OCI-LY1 (cell line): Measurements from ENCODE around the gene MRPL43.

Experiments
- H2AFZ ChIP-seq: fragments of 200-600 bp; sonication (generic), shearing (Covaris generic); 2 replicates; pipeline ENCODE4 v1.6.0; 2014; ENCODE audit warnings: antibody characterized with exemption, mild to moderate bottlenecking, low read length
- H3F3A ChIP-seq: fragments of 200-600 bp; sonication (generic), shearing (Covaris generic); 2 replicates; pipeline ENCODE4 v1.6.0; 2014; ENCODE audit warnings: mild to moderate bottlenecking, antibody characterized with exemption, low read length, moderate library complexity; ENCODE audit not compliant: insufficient read depth
- H3K27ac ChIP-seq: fragments of 200-600 bp; sonication (generic); 2 replicates; pipeline ENCODE4 v1.5.1; 2014; ENCODE audit warnings: low read length, mixed run types, mild to moderate bottlenecking, low read depth; ENCODE audit not compliant: poor library complexity, severe bottlenecking
- H3K27me3 ChIP-seq: fragments of 200-600 bp; sonication (generic); 2 replicates; pipeline ENCODE4 v1.6.0; 2014; ENCODE audit warnings: antibody characterized with exemption, mild to moderate bottlenecking, low read length, moderate library complexity; ENCODE audit not compliant: insufficient read depth
- H3K36me3 ChIP-seq: fragments of 200-600 bp; sonication (generic); 2 replicates; pipeline ENCODE4 v1.6.1; 2014; ENCODE audit warnings: mild to moderate bottlenecking, antibody characterized with exemption, low read length, moderate library complexity, mixed read lengths; ENCODE audit not compliant: insufficient read depth
- H3K4me1 ChIP-seq: fragments of 200-600 bp; sonication (generic); 2 replicates; pipeline ENCODE4 v1.5.1; 2014; ENCODE audit warnings: mild to moderate bottlenecking, low read length, moderate library complexity; ENCODE audit not compliant: insufficient read depth, severe bottlenecking
- H3K4me2 ChIP-seq: fragments of 200-600 bp; sonication (generic), shearing (Covaris generic); 2 replicates; pipeline ENCODE4 v1.6.1; 2014; ENCODE audit warnings: low read length
- H3K4me3 ChIP-seq: fragments of 200-600 bp; sonication (generic); 2 replicates; pipeline ENCODE4 v1.5.1; 2014; ENCODE audit warnings: low read length, low read depth, mild to moderate bottlenecking, mixed read lengths; ENCODE audit not compliant: poor library complexity, severe bottlenecking
- H3K79me2 ChIP-seq: fragments of 200-600 bp; shearing (Covaris generic); 2 replicates; pipeline ENCODE4 v1.6.1; 2016; ENCODE audit warnings: mixed run types, low read length, mixed read lengths; ENCODE audit not compliant: insufficient read depth
- H3K9ac ChIP-seq: fragments of 200-600 bp; sonication (generic), shearing (Covaris generic); 2 replicates; pipeline ENCODE4 v1.6.1; 2014; ENCODE audit warnings: mild to moderate bottlenecking, low read length, mixed read lengths
- H3K9me2 ChIP-seq: fragments of 200-600 bp; sonication (generic), shearing (Covaris generic); 2 replicates; pipeline ENCODE4 v1.6.1; 2014; ENCODE audit warnings: low read depth, mild to moderate bottlenecking, low read length, mixed read lengths
- H3K9me3 ChIP-seq: fragments of 200-600 bp; shearing (Covaris generic); 2 replicates; pipeline ENCODE4 v1.6.1; 2014; ENCODE audit warnings: low read length, mixed read lengths
- H4K20me1 ChIP-seq: fragments of 200-600 bp; sonication (generic), shearing (Covaris generic); 2 replicates; pipeline ENCODE4 v1.6.0; 2016; ENCODE audit warnings: mild to moderate bottlenecking, low read length; ENCODE audit not compliant: insufficient read depth
- EZH2 ChIP-seq: fragments of 200-600 bp; sonication (generic), shearing (Covaris generic); IDR thresholded peaks from 2 replicates; pipeline ENCODE4 v1.8.0; 2017; ENCODE audit warnings: borderline replicate concordance, mixed run types, mild to moderate bottlenecking, antibody characterized with exemption, low read length, moderate library complexity, mixed read lengths
- TF ChIP-seq, protein P1 (sequence below): fragments of 200-600 bp; sonication (generic), shearing (Covaris generic); IDR thresholded peaks from 2 replicates; pipeline ENCODE4 v1.5.1; 2017; ENCODE audit warnings: mild to moderate bottlenecking, antibody characterized with exemption, low read length, moderate library complexity, mixed read lengths

Gene MRPL43

DNA sequence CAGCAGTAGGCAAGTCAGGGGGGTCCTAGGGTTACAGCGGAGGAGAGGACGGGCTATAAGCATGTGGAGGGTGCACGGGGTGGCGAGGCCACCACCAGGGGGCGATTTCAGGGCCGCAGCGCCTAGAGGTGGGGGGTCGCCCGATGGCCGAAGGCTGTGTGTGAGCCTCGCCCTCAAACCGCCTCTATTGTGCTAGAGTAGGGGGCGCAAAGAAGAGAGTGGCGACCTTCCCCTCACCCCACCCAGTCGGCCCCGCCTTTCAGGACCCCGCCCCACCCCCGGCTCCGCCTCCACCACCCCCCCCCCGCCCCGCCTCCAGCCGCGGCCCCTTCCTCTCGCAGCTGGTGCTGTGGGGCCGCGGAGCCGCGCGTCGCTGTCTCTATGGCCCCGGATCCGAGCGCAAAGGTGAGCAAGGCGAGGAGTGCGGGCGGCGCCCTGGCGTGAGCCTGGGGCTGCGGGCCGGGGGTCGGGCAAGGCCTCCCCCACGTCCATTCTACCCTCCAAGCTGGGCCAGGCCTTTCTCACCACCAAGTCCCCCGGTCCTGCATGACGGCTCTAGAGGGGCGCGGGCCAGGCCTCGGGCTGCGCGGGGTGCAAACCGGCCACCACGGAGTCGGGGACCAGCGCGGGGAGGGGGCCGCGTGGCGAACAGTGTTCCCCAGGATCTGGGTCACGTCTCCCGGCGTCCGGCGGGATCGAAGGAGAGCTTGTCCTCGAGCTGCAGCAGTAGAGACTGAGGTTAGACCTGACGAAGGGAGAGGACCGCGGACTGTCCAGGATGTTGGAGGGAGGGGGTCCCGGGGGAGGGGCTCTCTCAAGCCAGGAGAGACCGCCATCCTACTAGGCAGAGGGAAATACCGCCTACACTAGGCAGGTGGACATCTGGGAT, 17.9 kb downstream of the MRPL43 start, which contains the start of gene SEMA4G:
SEMA4G (plus strand) TSS at position 318 of the 889 bp plus-strand sequence. CDS start 3,409 bp downstream, outside the sequence.
- Histone ChIP-seq H4K20me1 (no peaks in the 10 kb centered on the region), H3K4me3 (peak within 1 kb of the TSS; percentile 61), H3K9me3 (no peaks in the 10 kb centered on the region), H3K36me3 (no peaks in the 10 kb centered on the region), H3K9me2 (no peaks in the 10 kb centered on the region), H3K9ac (peak within 1 kb of the TSS; percentile 51; the same call in 1 of the 2 replicates), H3K27ac (no peak within 1 kb of the TSS), H3F3A (no peaks in the 10 kb centered on the region), H3K27me3 (no peaks in the 10 kb centered on the region), H3K79me2 (no peaks in the 10 kb centered on the region), H2AFZ (no peak within 1 kb of the TSS), H3K4me2 (peak within 1 kb of the TSS; percentile 85), H3K4me1 (peaks cover 7% of the 10 kb centered on the region)
- TF ChIP-seq, protein P1, sequence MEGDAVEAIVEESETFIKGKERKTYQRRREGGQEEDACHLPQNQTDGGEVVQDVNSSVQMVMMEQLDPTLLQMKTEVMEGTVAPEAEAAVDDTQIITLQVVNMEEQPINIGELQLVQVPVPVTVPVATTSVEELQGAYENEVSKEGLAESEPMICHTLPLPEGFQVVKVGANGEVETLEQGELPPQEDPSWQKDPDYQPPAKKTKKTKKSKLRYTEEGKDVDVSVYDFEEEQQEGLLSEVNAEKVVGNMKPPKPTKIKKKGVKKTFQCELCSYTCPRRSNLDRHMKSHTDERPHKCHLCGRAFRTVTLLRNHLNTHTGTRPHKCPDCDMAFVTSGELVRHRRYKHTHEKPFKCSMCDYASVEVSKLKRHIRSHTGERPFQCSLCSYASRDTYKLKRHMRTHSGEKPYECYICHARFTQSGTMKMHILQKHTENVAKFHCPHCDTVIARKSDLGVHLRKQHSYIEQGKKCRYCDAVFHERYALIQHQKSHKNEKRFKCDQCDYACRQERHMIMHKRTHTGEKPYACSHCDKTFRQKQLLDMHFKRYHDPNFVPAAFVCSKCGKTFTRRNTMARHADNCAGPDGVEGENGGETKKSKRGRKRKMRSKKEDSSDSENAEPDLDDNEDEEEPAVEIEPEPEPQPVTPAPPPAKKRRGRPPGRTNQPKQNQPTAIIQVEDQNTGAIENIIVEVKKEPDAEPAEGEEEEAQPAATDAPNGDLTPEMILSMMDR: peak; percentile 51; the same call in 1 of the 2 replicates
- no peak for TF ChIP-seq EZH2

DNA sequence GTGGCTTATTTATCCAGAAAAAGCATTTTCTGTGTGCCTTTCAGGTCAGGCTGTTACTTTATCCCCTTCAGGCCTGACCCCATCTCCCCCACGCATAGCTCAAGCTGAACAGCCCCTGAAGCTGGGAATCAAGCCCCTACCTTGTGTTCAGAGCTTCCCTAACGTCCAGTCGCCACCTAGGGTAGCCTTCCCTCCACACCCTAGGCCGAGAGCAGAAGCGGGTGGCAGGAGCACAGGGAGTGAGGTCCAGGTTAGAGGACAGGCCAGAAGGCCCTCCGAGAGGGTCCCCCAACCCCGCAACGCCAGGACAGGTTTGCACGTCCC, 18.5 kb downstream of the MRPL43 start:
- TF ChIP-seq, protein P1: no peak
- TF ChIP-seq EZH2: no peak
- Histone ChIP-seq H4K20me1 (no peaks in the 10 kb centered on the region), H3K9ac (no peak overlapping the region), H3K4me2 (peak overlapping the region; percentile 48), H3K79me2 (no peaks in the 10 kb centered on the region), H3K4me1 (peaks cover 7% of the 10 kb centered on the region), H3F3A (no peaks in the 10 kb centered on the region), H3K4me3 (peak overlapping the region; percentile 61), H2AFZ (no peak overlapping the region), H3K27me3 (no peaks in the 10 kb centered on the region), H3K36me3 (no peaks in the 10 kb centered on the region), H3K9me2 (no peaks in the 10 kb centered on the region), H3K27ac (no peak overlapping the region), H3K9me3 (no peaks in the 10 kb centered on the region)

GRCh38 chr10:100968062-100968736, 19.1 kb downstream of the MRPL43 start:
- Histone ChIP-seq H3K27ac (no peak overlapping the region), H4K20me1 (no peaks in the 10 kb centered on the region), H3K4me3 (no peak overlapping the region), H3F3A (no peaks in the 10 kb centered on the region), H3K27me3 (no peaks in the 10 kb centered on the region), H3K9ac (no peak overlapping the region), H3K4me2 (no peak overlapping the region), H3K4me1 (peaks cover 7% of the 10 kb centered on the region), H3K9me2 (no peaks in the 10 kb centered on the region), H3K9me3 (no peaks in the 10 kb centered on the region), H3K36me3 (no peaks in the 10 kb centered on the region), H2AFZ (no peak overlapping the region), H3K79me2 (no peaks in the 10 kb centered on the region)
- TF ChIP-seq, protein P1: no peak
- TF ChIP-seq EZH2: no peak
